Measurements from ENCODE around the gene KCNQ4.

KCNQ4 gene

GRCh38 chr1:40808909-40809308 is 25.3 kb downstream of the KCNQ4 start:
- DNase-seq, result no peak
- Histone ChIP-seq H3K4me3 (ENCODE audit: low read length) (no peak overlapping the region), H3K27me3 (ENCODE audit: insufficient read depth, low read length, poor library complexity) (no peaks in the 10 kb centered on the region)

GRCh38 chr1:40810927-40811326 is 27.3 kb downstream of the KCNQ4 start:
- Histone ChIP-seq H3K27me3 (ENCODE audit: insufficient read depth, low read length, poor library complexity) (no peaks in the 10 kb centered on the region), H3K18ac (ENCODE audit: low read length) (no peak overlapping the region), H2BK5ac (ENCODE audit: low read length) (no peak overlapping the region), H2BK15ac (replicated peaks; ENCODE audit: low read depth) (no peak overlapping the region), H3K4me3 (ENCODE audit: low read length) (no peak overlapping the region), H3K4ac (ENCODE audit: low read depth, low read length) (no peak overlapping the region), H2BK120ac (ENCODE audit: low read depth, low read length) (no peak overlapping the region), H2AK5ac (ENCODE audit: low read length) (no peak overlapping the region), H4K8ac (ENCODE audit: low read depth, low read length) (no peak overlapping the region), H4K5ac (ENCODE audit: low read length) (no peak overlapping the region), H3K79me1 (ENCODE audit: low read length) (no peaks in the 10 kb centered on the region), H3K23ac (ENCODE audit: low read length) (no peak overlapping the region), H3K9ac (ENCODE audit: low read length) (no peak overlapping the region), H3K27ac (ENCODE audit: low read depth, low read length) (no peak overlapping the region), H3K79me2 (ENCODE audit: control insufficient read depth, insufficient read depth, low read length) (no peaks in the 10 kb centered on the region), H3K36me3 (ENCODE audit: control insufficient read depth, insufficient read depth, low read length) (no peaks in the 10 kb centered on the region), H3K56ac (ENCODE audit: low read length) (no peak overlapping the region), H3K4me2 (ENCODE audit: low read length) (no peak overlapping the region), H3K4me1 (ENCODE audit: control insufficient read depth, low read depth, low read length) (no peaks in the 10 kb centered on the region)
- DNase-seq, result no peak
- WGBS (ENCODE audit: extremely low coverage, insufficient coverage, low lambda C conversion rate), result no CpG with 5 or more reads among the region's 5 CpGs

More at GRCh38 chr1:40808909-40809308, 25.3 kb downstream of the KCNQ4 start:
- no peaks in the 10 kb centered on the region for H3K4me1 ChIP-seq (ENCODE audit: control insufficient read depth, low read depth, low read length)
- H3K4me2 ChIP-seq (ENCODE audit: low read length), result no peak overlapping the region
- H3K79me2 ChIP-seq (ENCODE audit: control insufficient read depth, insufficient read depth, low read length), result no peaks in the 10 kb centered on the region
- H3K56ac ChIP-seq (ENCODE audit: low read length), result no peak overlapping the region
- no peaks in the 10 kb centered on the region for H3K79me1 ChIP-seq (ENCODE audit: low read length)
- no CpG with 5 or more reads among the region's 6 CpGs for WGBS (ENCODE audit: extremely low coverage, insufficient coverage, low lambda C conversion rate)
- no peak overlapping the region for H3K4ac ChIP-seq (ENCODE audit: low read depth, low read length)
- H3K36me3 ChIP-seq (ENCODE audit: control insufficient read depth, insufficient read depth, low read length), result no peaks in the 10 kb centered on the region
- no peak overlapping the region for H2AK5ac ChIP-seq (ENCODE audit: low read length)
- no peak overlapping the region for H4K5ac ChIP-seq (ENCODE audit: low read length)
- H2BK5ac ChIP-seq (ENCODE audit: low read length), result no peak overlapping the region
- no peak overlapping the region for H3K18ac ChIP-seq (ENCODE audit: low read length)
- no peak overlapping the region for H3K9ac ChIP-seq (ENCODE audit: low read length)
- H2BK120ac ChIP-seq (ENCODE audit: low read depth, low read length), result no peak overlapping the region
- H2BK15ac ChIP-seq (replicated peaks; ENCODE audit: low read depth), result no peak overlapping the region
- no peak overlapping the region for H4K8ac ChIP-seq (ENCODE audit: low read depth, low read length)
- no peak overlapping the region for H3K27ac ChIP-seq (ENCODE audit: low read depth, low read length)
- H3K23ac ChIP-seq (ENCODE audit: low read length), result no peak overlapping the region

- Histone ChIP-seq H3K36me3 (ENCODE audit: control insufficient read depth, insufficient read depth, low read length) (no peaks in the 10 kb centered on the region), H3K27ac (ENCODE audit: low read depth, low read length) (no peak overlapping the region), H3K9ac (ENCODE audit: low read length) (no peak overlapping the region), H4K8ac (ENCODE audit: low read depth, low read length) (no peak overlapping the region), H3K4me3 (ENCODE audit: low read length) (no peak overlapping the region), H3K18ac (ENCODE audit: low read length) (no peak overlapping the region), H3K79me1 (ENCODE audit: low read length) (no peaks in the 10 kb centered on the region), H4K5ac (ENCODE audit: low read length) (no peak overlapping the region), H3K4me2 (ENCODE audit: low read length) (no peak overlapping the region), H3K4me1 (ENCODE audit: control insufficient read depth, low read depth, low read length) (no peaks in the 10 kb centered on the region), H3K4ac (ENCODE audit: low read depth, low read length) (no peak overlapping the region), H3K56ac (ENCODE audit: low read length) (no peak overlapping the region), H3K27me3 (ENCODE audit: insufficient read depth, low read length, poor library complexity) (no peaks in the 10 kb centered on the region), H2BK15ac (replicated peaks; ENCODE audit: low read depth) (no peak overlapping the region), H2AK5ac (ENCODE audit: low read length) (no peak overlapping the region), H2BK120ac (ENCODE audit: low read depth, low read length) (no peak overlapping the region), H3K23ac (ENCODE audit: low read length) (no peak overlapping the region), H3K79me2 (ENCODE audit: control insufficient read depth, insufficient read depth, low read length) (no peaks in the 10 kb centered on the region), H2BK5ac (ENCODE audit: low read length) (no peak overlapping the region)
- WGBS (ENCODE audit: extremely low coverage, insufficient coverage, low lambda C conversion rate), result no CpG with 5 or more reads among the region's 9 CpGs
- no peak for DNase-seq
Measured at GRCh38 chr1:40815420-40815819, 31.8 kb downstream of the KCNQ4 start.

- Histone ChIP-seq H3K79me1 (ENCODE audit: low read length) (no peaks in the 10 kb centered on the region), H3K4me3 (ENCODE audit: low read length) (peak overlapping the region; percentile 3), H3K79me2 (ENCODE audit: control insufficient read depth, insufficient read depth, low read length) (no peaks in the 10 kb centered on the region), H3K4me2 (ENCODE audit: low read length) (peak overlapping the region; percentile 88), H3K4ac (ENCODE audit: low read depth, low read length) (no peak overlapping the region), H3K27me3 (ENCODE audit: insufficient read depth, low read length, poor library complexity) (no peaks in the 10 kb centered on the region), H2BK120ac (ENCODE audit: low read depth, low read length) (no peak overlapping the region), H3K56ac (ENCODE audit: low read length) (peak overlapping the region; percentile 89), H3K4me1 (ENCODE audit: control insufficient read depth, low read depth, low read length) (no peaks in the 10 kb centered on the region), H3K9ac (ENCODE audit: low read length) (peak overlapping the region; percentile 3), H2BK5ac (ENCODE audit: low read length) (no peak overlapping the region), H3K23ac (ENCODE audit: low read length) (no peak overlapping the region), H4K8ac (ENCODE audit: low read depth, low read length) (no peak overlapping the region), H4K5ac (ENCODE audit: low read length) (no peak overlapping the region), H2AK5ac (ENCODE audit: low read length) (no peak overlapping the region), H2BK15ac (replicated peaks; ENCODE audit: low read depth) (no peak overlapping the region), H3K36me3 (ENCODE audit: control insufficient read depth, insufficient read depth, low read length) (no peaks in the 10 kb centered on the region), H3K27ac (ENCODE audit: low read depth, low read length) (no peak overlapping the region), H3K18ac (ENCODE audit: low read length) (no peak overlapping the region)
- no peak for DNase-seq
- no CpG with 5 or more reads among the region's 19 CpGs for WGBS (ENCODE audit: extremely low coverage, insufficient coverage, low lambda C conversion rate)
Measured at GRCh38 chr1:40817791-40818263, 34.2 kb downstream of the KCNQ4 start.

- H3K4me1 ChIP-seq (ENCODE audit: control insufficient read depth, low read depth, low read length), result no peaks in the 10 kb centered on the region
- no peak overlapping the region for H2BK5ac ChIP-seq (ENCODE audit: low read length)
- H3K4me3 ChIP-seq (ENCODE audit: low read length), result peak overlapping the region; percentile 50
- H3K79me2 ChIP-seq (ENCODE audit: control insufficient read depth, insufficient read depth, low read length), result no peaks in the 10 kb centered on the region
- WGBS (ENCODE audit: extremely low coverage, insufficient coverage, low lambda C conversion rate), result no CpG with 5 or more reads among the region's 59 CpGs
- H3K9ac ChIP-seq (ENCODE audit: low read length), result peak overlapping the region; percentile 60
- DNase-seq, result peak; percentile 92
- no peak overlapping the region for H3K4ac ChIP-seq (ENCODE audit: low read depth, low read length)
- H2BK15ac ChIP-seq (replicated peaks; ENCODE audit: low read depth), result no peak overlapping the region
- H3K23ac ChIP-seq (ENCODE audit: low read length), result no peak overlapping the region
- H3K56ac ChIP-seq (ENCODE audit: low read length), result peak overlapping the region; percentile 89
- H4K5ac ChIP-seq (ENCODE audit: low read length), result no peak overlapping the region
- no peak overlapping the region for H3K18ac ChIP-seq (ENCODE audit: low read length)
- no peak overlapping the region for H2BK120ac ChIP-seq (ENCODE audit: low read depth, low read length)
- no peaks in the 10 kb centered on the region for H3K36me3 ChIP-seq (ENCODE audit: control insufficient read depth, insufficient read depth, low read length)
- H3K27me3 ChIP-seq (ENCODE audit: insufficient read depth, low read length, poor library complexity), result no peaks in the 10 kb centered on the region
- no peak overlapping the region for H4K8ac ChIP-seq (ENCODE audit: low read depth, low read length)
- no peak overlapping the region for H3K27ac ChIP-seq (ENCODE audit: low read depth, low read length)
- H3K4me2 ChIP-seq (ENCODE audit: low read length), result peak overlapping the region; percentile 88
- no peak overlapping the region for H2AK5ac ChIP-seq (ENCODE audit: low read length)
- H3K79me1 ChIP-seq (ENCODE audit: low read length), result no peaks in the 10 kb centered on the region
Measured at GRCh38 chr1:40818264-40818961, 34.8 kb downstream of the KCNQ4 start.

- H3K4me3 ChIP-seq (ENCODE audit: low read length), result no peak overlapping the region
- no peak overlapping the region for H4K5ac ChIP-seq (ENCODE audit: low read length)
- H4K8ac ChIP-seq (ENCODE audit: low read depth, low read length), result no peak overlapping the region
- H3K23ac ChIP-seq (ENCODE audit: low read length), result no peak overlapping the region
- no CpG with 5 or more reads among the region's 26 CpGs for WGBS (ENCODE audit: extremely low coverage, insufficient coverage, low lambda C conversion rate)
- no peak overlapping the region for H3K4me2 ChIP-seq (ENCODE audit: low read length)
- H2BK5ac ChIP-seq (ENCODE audit: low read length), result no peak overlapping the region
- H3K27ac ChIP-seq (ENCODE audit: low read depth, low read length), result no peak overlapping the region
- H2BK120ac ChIP-seq (ENCODE audit: low read depth, low read length), result no peak overlapping the region
- no peaks in the 10 kb centered on the region for H3K79me2 ChIP-seq (ENCODE audit: control insufficient read depth, insufficient read depth, low read length)
- H3K4me1 ChIP-seq (ENCODE audit: control insufficient read depth, low read depth, low read length), result no peaks in the 10 kb centered on the region
- H3K79me1 ChIP-seq (ENCODE audit: low read length), result no peaks in the 10 kb centered on the region
- peak overlapping the region; percentile 74 for H3K56ac ChIP-seq (ENCODE audit: low read length)
- no peaks in the 10 kb centered on the region for H3K27me3 ChIP-seq (ENCODE audit: insufficient read depth, low read length, poor library complexity)
- H2AK5ac ChIP-seq (ENCODE audit: low read length), result no peak overlapping the region
- H2BK15ac ChIP-seq (replicated peaks; ENCODE audit: low read depth), result no peak overlapping the region
- no peak overlapping the region for H3K4ac ChIP-seq (ENCODE audit: low read depth, low read length)
- peak overlapping the region; percentile 40 for H3K9ac ChIP-seq (ENCODE audit: low read length)
- no peak for DNase-seq
- H3K18ac ChIP-seq (ENCODE audit: low read length), result no peak overlapping the region
- H3K36me3 ChIP-seq (ENCODE audit: control insufficient read depth, insufficient read depth, low read length), result no peaks in the 10 kb centered on the region
Measured at GRCh38 chr1:40819101-40819500, 35.5 kb downstream of the KCNQ4 start.
